Adipocyte (in vitro differentiated cells): ENCODE data around the gene PROSER3.
"Not testable (repeated sequence)": the region's sequence is repeated elsewhere in the genome, so short reads cannot be mapped to it uniquely, and the experiment has no call there.

Source experiments
- DNase-seq: peaks from one replicate; pipeline ENCODE4 v3.0.0-alpha.2; 2015; ENCODE audit warnings: low read depth
- H3K27me3 ChIP-seq: replicated peaks from 2 replicates; pipeline ENCODE4 v1.7.0; 2013; ENCODE audit warnings: mild to moderate bottlenecking, low read length, moderate library complexity; ENCODE audit not compliant: control insufficient read depth, insufficient read depth
- H3K36me3 ChIP-seq: 2 replicates; pipeline ENCODE4 v1.7.0; 2013; ENCODE audit warnings: low read length, mild to moderate bottlenecking, moderate library complexity; ENCODE audit not compliant: control insufficient read depth, insufficient read depth, severe bottlenecking
- H3K4me1 ChIP-seq: 2 replicates; pipeline ENCODE4 v1.7.0; 2013; ENCODE audit warnings: mild to moderate bottlenecking, low read length, moderate library complexity; ENCODE audit not compliant: control insufficient read depth, insufficient read depth
- H3K4me3 ChIP-seq: 2 replicates; pipeline ENCODE4 v1.7.0; 2013; ENCODE audit warnings: mild to moderate bottlenecking, low read length, moderate library complexity
- H3K9ac ChIP-seq: 2 replicates; pipeline ENCODE4 v1.7.0; 2013; ENCODE audit warnings: mild to moderate bottlenecking, low read length, moderate library complexity
- H3K9me3 ChIP-seq: 2 replicates; pipeline ENCODE4 v1.7.0; 2013; ENCODE audit warnings: mild to moderate bottlenecking, low read length, moderate library complexity; ENCODE audit not compliant: control insufficient read depth

Gene PROSER3

DNA sequence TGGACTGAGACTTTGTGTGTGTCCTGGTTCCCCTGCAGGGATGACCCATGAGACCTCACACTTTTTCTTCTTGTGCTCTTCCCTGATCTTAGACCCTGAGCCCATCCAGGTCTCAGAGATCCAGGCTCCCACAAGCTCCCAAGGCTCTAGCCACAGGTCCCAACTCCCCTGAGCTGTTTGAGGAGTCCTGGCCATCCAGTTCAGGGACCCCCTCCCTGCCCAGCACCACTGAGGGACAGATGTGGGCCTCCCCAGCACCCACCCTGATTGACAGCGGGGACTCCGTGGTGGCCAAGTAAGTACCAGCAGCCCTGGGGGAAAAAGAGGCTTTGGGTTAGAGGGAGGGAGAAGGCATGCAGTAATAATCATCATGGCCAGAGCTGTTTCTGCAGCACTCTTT lies 1.7 kb downstream of the PROSER3 start:
- H3K9me3 ChIP-seq = no peaks in the 10 kb centered on the region
- H3K36me3 ChIP-seq = peaks cover 8% of the 10 kb centered on the region
- DNase-seq = no peak
- H3K4me3 ChIP-seq = no peak overlapping the region
- no peaks in the 10 kb centered on the region for H3K27me3 ChIP-seq
- H3K4me1 ChIP-seq = peaks cover 23% of the 10 kb centered on the region
- peak overlapping the region; percentile 42 for H3K9ac ChIP-seq

DNA sequence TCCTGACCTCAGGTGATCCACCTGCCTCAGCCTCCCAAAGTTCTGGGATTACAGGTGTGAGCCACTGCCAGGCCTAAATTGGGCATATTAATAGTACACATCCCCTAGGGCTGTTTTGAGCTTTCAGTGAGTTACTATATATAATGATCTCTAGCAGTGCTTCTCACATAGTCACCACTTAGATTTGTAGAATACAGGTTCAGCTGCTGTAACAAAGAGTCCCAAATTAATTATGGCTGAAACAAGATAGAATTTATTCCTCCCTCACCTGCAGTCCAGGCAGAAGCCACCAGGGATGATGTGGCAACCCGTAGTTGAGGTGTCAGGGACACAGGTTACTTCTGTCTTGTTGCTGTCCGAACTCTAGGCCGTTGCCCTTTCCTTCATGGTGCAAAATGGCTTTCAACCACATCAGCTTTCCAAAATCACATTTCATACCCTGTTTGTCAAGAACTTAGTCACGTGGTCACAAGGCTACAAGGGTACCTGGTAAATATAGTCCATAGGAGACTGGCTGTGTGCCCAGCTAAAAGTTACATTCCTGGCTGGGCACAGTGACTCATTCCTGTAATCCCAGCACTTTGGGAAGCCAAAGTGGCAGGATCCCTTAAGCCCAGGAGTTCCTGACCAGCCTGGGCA lies 2.9 kb downstream of the PROSER3 start:
- no peak overlapping the region for H3K9ac ChIP-seq
- no peaks in the 10 kb centered on the region for H3K27me3 ChIP-seq
- no peak overlapping the region for H3K4me3 ChIP-seq
- no peaks in the 10 kb centered on the region for H3K9me3 ChIP-seq
- peaks cover 19% of the 10 kb centered on the region for H3K36me3 ChIP-seq
- DNase-seq = no peak
- peaks cover 17% of the 10 kb centered on the region for H3K4me1 ChIP-seq

DNA sequence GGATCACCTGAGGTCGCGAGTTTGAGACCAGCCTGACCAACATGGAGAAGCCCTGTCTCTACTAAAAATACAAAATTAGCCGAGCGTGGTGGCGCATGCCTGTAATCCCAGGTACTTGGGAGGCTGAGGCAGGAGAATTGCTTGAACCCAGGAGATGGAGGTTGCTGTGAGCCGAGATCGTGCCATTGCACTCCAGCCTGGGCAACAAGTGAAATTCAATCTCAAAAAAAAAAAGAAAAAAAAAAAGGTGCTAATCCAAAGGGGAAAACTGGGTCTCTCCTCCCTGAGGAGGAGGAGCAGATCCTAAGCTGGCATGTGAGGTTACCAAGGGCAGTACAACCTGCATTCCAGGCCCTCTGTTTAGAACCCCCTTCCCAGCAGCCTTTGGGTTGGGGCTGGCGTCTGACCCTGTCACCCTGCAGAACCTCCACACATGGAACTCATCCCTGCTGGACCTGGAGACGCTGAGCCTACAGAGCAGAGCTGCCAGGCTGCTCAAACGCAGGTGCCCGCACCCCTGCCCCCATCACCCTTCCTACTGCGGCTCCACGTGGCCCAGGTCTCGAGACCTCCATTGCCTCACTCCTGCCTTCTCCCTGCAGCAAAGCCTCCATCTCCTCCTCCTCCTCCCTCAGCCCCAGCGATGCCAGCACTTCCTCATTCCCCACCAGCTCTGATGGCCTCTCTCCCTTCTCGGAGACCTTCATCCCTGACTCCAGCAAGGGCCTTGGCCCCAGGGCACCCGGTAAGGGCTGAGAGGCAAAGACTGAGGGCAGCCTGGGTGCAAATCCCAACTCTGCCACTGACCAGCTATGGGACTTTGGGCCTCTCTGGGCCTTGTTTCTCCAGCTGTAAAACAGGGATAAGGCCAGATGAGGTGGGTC lies 6.7 kb downstream of the PROSER3 start:
- Histone ChIP-seq H3K27me3 (no peaks in the 10 kb centered on the region), H3K4me1 (peaks cover 3% of the 10 kb centered on the region), H3K36me3 (peaks cover 19% of the 10 kb centered on the region), H3K9me3 (no peaks in the 10 kb centered on the region), H3K4me3 (no peak overlapping the region), H3K9ac (no peak overlapping the region)
- DNase-seq = no peak

DNA sequence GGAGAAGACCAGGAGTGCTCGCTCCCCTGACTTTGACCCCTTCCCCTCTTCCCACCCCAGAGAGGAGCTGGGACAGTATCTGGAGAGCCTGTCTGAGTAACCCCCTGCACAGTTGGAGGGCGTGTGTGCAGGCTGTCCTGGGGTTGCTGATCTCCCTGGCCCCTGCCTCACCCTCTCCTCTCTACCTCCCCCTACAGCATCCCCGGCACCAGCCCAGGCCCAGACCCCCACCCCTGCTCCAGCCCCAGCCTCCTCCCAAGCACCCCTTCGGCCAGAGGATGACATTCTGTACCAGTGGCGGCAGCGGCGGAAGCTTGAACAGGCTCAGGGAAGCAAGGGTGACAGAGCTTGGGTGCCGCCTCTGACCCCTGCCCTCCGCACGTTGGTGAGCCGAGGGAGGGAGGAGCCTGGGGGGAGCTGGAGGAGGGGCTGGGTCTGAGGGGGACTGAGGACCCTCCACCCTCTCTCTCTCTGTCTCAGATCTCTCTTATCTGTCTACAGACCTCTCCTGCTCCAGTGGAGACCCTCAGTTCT lies 8.7 kb downstream of the PROSER3 start:
- H3K4me1 ChIP-seq = no peaks in the 10 kb centered on the region
- no peak for DNase-seq

DNA sequence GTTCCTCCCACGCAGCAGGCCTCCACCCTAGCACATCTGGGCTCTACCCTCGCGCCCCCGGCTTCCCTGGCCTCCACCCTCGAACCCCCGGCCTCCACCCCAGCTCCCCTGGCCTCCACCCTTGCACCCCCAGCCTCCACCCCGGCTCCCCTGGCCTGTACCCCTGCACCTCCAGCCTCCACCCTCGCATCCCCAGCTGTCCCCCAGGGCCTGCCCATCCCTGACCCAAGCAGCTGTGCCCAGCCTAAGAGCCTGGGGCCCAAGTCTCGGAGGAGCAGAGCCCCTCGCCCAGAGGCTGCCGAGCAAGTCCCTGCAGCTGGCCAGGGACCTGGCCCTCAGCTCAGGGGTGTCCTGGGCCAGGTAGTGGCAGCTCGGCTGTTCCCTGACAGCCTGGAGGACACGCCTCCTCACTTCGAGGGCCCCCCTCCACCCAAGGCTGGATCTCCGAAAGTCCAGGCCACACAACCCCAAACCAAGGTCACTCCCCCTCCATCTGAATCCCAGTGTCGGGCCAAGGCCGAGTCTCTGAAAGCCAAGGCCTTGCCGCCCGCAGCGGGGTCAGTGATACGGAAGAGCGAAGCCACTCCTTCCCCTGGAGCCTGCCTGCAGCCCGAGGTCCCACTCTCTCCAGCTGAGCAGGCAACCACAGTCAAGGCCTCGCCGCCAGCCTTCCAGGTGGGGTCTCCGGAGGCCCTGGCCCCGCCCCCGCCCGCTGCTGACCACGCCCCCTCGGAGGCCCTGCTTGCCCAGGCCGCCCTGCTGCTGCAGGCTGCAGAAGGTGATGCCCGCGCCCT lies 9.5 kb downstream of the PROSER3 start:
- Histone ChIP-seq H3K27me3 (no peaks in the 10 kb centered on the region), H3K9ac (no peak overlapping the region), H3K9me3 (no peaks in the 10 kb centered on the region), H3K36me3 (peaks cover 13% of the 10 kb centered on the region), H3K4me3 (no peak overlapping the region), H3K4me1 (no peaks in the 10 kb centered on the region)
- no peak for DNase-seq

More for the DNA sequence above, 8.7 kb downstream of the PROSER3 start:
- Histone ChIP-seq H3K27me3 (no peaks in the 10 kb centered on the region), H3K9me3 (no peaks in the 10 kb centered on the region), H3K4me3 (no peak overlapping the region), H3K9ac (no peak overlapping the region), H3K36me3 (peaks cover 19% of the 10 kb centered on the region)

DNA sequence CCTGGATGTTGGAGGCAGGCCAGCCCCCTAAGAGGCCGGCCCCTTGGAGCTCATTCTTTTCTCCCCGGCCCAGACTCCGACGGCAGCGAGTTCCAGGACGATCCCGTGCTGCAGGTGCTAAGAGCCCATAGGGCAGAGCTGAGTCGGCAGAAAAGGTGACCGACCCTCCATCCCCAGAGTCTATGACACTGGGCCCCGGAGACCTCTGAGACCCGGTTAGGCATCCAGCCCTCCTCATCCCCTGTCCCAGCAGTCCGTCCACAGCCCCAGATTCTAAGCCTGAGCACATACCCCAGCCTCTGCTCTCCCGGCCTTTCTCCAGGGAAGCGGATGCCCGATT lies 10.1 kb downstream of the PROSER3 start:
- DNase-seq = no peak
- Histone ChIP-seq H3K27me3 (no peaks in the 10 kb centered on the region), H3K36me3 (peaks cover 13% of the 10 kb centered on the region)

DNA sequence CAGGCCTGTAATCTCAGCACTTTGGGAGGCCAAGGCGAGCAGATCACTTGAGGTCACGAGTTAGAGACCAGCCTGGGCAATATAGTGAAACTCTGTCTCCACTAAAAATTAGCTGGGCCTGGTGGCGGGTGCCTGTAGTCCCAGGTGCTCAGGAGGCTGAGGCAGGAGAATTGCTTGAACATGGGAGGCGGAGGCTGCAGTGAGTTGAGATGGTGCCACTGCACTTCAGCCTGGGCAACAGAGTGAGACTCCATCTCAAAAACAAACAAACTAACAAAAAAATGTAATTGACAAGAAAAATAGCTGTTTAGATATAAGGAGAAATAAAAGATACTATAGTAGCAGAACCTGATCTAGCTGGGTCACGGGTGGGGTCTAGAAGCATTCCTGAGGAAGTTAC lies 14.4 kb downstream of the PROSER3 start:
- peaks cover 13% of the 10 kb centered on the region for H3K4me1 ChIP-seq
- not testable (repeated sequence) for H3K9me3 ChIP-seq, H3K9ac ChIP-seq, H3K36me3 ChIP-seq, H3K4me3 ChIP-seq, DNase-seq, H3K27me3 ChIP-seq

More for the DNA sequence above, 10.1 kb downstream of the PROSER3 start:
- no peak overlapping the region for H3K9ac ChIP-seq
- no peaks in the 10 kb centered on the region for H3K4me1 ChIP-seq
- no peak overlapping the region for H3K4me3 ChIP-seq
- H3K9me3 ChIP-seq = no peaks in the 10 kb centered on the region

DNA sequence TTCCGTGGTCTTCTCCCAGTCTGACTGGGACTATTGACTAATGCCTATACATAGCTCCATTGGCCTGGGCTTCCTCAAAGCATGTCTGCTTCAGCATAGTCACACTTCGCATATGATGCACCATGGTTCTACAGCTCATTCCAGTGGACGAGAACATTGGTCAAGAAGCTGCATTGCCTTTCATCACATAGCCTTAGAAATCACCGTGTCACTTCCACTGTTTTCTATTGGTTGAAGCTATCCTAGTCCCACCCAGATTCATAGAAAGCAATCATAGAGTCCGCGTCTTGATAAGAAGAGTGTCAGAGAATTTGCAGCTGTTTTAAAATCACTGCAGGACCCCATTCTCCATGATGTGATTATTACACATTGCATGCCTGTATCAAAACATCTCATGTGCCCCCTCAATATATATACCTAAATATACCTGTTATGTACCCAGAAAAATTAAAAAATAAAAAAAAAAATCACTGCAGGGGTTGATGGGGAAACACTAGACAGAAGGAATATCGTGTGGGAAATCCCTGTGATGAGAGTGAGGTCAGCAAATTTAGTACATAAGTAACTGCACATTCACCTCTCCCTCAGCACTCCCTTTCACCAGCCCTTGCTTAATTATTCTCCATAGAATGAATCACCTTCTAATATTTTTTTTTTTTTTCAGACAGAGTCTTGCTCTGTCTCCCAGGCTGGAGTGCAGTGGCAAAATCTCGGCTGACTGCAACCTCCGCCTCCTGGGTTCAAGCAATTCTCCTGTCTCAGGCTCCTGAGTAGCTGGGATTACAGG lies 15.2 kb downstream of the PROSER3 start:
- Histone ChIP-seq H3K27me3 (no peaks in the 10 kb centered on the region), H3K36me3 (no peaks in the 10 kb centered on the region), H3K9me3 (no peaks in the 10 kb centered on the region), H3K4me1 (peaks cover 13% of the 10 kb centered on the region), H3K9ac (no peak overlapping the region), H3K4me3 (no peak overlapping the region)
- no peak for DNase-seq

DNA sequence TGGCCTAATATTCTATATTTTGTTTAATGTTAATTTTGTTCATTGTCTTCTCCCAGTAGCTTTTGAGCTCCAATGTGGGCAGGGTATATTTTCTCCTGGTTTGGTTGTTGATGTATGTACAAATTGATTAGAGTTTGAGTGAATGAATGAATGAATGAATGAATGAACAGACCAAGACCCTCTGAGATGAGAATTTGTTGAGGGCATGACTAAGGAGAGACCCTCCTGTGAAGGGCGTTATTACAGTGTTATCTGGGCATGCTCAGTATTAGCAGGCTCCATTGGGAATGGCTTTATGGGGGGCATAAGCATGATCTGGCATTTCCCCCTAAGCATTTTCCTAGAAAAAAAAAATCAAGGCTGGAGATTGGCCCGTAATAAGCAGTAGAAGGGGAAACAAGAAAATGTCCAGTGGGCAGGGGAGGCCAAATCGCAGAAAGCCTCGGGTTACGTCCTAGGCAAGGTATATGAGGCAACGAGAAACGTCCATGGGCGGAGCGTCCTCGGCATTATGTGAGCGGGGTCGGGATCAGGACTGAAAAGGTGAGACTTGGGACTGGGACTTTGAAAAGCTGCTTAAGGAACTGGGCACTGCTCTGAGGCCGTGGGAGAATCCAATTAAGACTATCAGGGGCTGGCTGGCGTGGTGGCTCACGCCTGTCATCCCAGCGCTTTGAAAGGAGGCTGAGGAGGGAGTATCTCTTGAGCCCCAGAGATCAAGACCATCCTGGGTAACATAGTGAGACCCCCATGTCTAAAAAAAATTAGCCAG lies 16.5 kb downstream of the PROSER3 start:
- no peak for DNase-seq
- no peaks in the 10 kb centered on the region for H3K36me3 ChIP-seq
- H3K9me3 ChIP-seq = no peaks in the 10 kb centered on the region
- peaks cover 13% of the 10 kb centered on the region for H3K4me1 ChIP-seq
- H3K27me3 ChIP-seq = no peaks in the 10 kb centered on the region
- peak overlapping the region; percentile 18 for H3K9ac ChIP-seq
- H3K4me3 ChIP-seq = peak overlapping the region; percentile 82

DNA sequence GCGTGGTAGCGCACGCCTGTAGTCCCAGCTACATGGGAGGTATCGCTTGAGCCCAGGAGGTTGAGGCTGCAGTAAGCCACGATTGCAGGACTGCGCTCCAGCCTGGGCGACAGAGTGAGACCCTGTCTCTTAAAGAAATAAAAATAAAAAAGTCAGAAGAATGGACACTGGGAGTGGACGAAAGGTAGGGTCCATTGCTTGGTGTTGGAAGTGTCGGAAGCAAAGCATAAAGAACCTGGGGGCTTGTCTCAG lies 17.0 kb downstream of the PROSER3 start:
- Histone ChIP-seq H3K4me3 (peak overlapping the region; percentile 82), H3K36me3 (no peaks in the 10 kb centered on the region), H3K4me1 (peaks cover 13% of the 10 kb centered on the region), H3K9me3 (no peaks in the 10 kb centered on the region), H3K27me3 (no peaks in the 10 kb centered on the region), H3K9ac (peak overlapping the region; percentile 18)
- no peak for DNase-seq
